ENCODE results near the gene RNF220. TPM values are rescaled to one million over a fixed set of nuclear protein-coding genes. Genes with fewer than 3 reads are reported as not detected.

Gene RNF220
- total RNA-seq, 1 experiment from 2014 or later: 128 TPM

GRCh38 chr1:44436401-44437106 lies 31.5 kb downstream of the RNF220 start (continued):
- TF ChIP-seq FOXP4 (CRISPR knock-in tag; IDR thresholded peaks at IDR 0.05) (no peak), ZNF219 (CRISPR knock-in tag; IDR thresholded peaks at IDR 0.05; ENCODE audit: borderline replicate concordance) (no peak), GTF2I (CRISPR knock-in tag; conservative IDR thresholded peaks at IDR 0.05) (no peak)

- DNase-seq (ENCODE audit: low spot score) (no peak), ATAC-seq (peak; percentile 63; the same call in 1 of the 2 replicates)
- H3K4me3 Mint-ChIP-seq: no peak overlapping the region
- ChIA-PET CTCF (interaction anchor here (1.3 to 4.3 kb wide), 2 partner anchors 59 to 63 kb away, joined by 5 to 23 read pairs; no protein-coding TSS in a partner anchor), POLR2A (no interaction called here)
- H3K36me3 Mint-ChIP-seq: peaks cover 6% of the 10 kb centered on the region; the same call in 1 of the 2 replicates
- peaks cover 38% of the 10 kb centered on the region for H3K4me1 Mint-ChIP-seq
- H3K9me3 Mint-ChIP-seq: no peaks in the 10 kb centered on the region
- TF ChIP-seq SMAD4 (CRISPR knock-in tag; IDR thresholded peaks at IDR 0.05) (no peak), ERG (CRISPR knock-in tag; IDR thresholded peaks at IDR 0.05) (no peak)
- no peak overlapping the region for H3K27ac Mint-ChIP-seq
- no peaks in the 10 kb centered on the region for H3K27me3 Mint-ChIP-seq (ENCODE audit: low read depth)
Measured at GRCh38 chr1:44437107-44437716, 32.2 kb downstream of the RNF220 start.

- no peak for ATAC-seq
- Mint-ChIP-seq H3K4me3 (no peak overlapping the region), H3K4me1 (peaks cover 25% of the 10 kb centered on the region), H3K27ac (no peak overlapping the region), H3K9me3 (no peaks in the 10 kb centered on the region), H3K27me3 (ENCODE audit: low read depth) (no peaks in the 10 kb centered on the region), H3K36me3 (no peaks in the 10 kb centered on the region)
- ChIA-PET CTCF (interaction anchor here (0.9 kb wide), 1 partner anchor 65 kb away, joined by 3 read pairs; no protein-coding TSS in a partner anchor), POLR2A (no interaction called here)
- TF ChIP-seq FOXP1 (CRISPR knock-in tag; IDR thresholded peaks at IDR 0.05; ENCODE audit: borderline replicate concordance): no peak
- no peak for TF ChIP-seq NR3C1 (CRISPR knock-in tag; conservative IDR thresholded peaks at IDR 0.05; ENCODE audit: low read depth)
- DNase-seq (ENCODE audit: low spot score): no peak
Measured at GRCh38 chr1:44442791-44443190, 37.7 kb downstream of the RNF220 start.

- DNase-seq (ENCODE audit: low spot score) (no peak), ATAC-seq (no peak)
- POLR2A ChIA-PET: interaction anchor here (0.5 kb wide), 1 partner anchor 16 kb away, joined by 3 read pairs; no protein-coding TSS in a partner anchor
- Mint-ChIP-seq H3K27ac (no peak overlapping the region), H3K4me1 (peaks cover 9% of the 10 kb centered on the region), H3K4me3 (no peak overlapping the region), H3K27me3 (ENCODE audit: low read depth) (no peaks in the 10 kb centered on the region), H3K9me3 (no peaks in the 10 kb centered on the region), H3K36me3 (no peaks in the 10 kb centered on the region)
- CTCF ChIA-PET: no interaction called here
- no peak for TF ChIP-seq TCF7 (CRISPR knock-in tag; IDR thresholded peaks at IDR 0.05; ENCODE audit: low read depth)
- no peak for TF ChIP-seq SOX15 (CRISPR knock-in tag; IDR thresholded peaks at IDR 0.05)
- no peak for TF ChIP-seq ZBTB21 (CRISPR knock-in tag; IDR thresholded peaks at IDR 0.05; ENCODE audit: borderline replicate concordance)
- no peak for TF ChIP-seq ARID4B (CRISPR knock-in tag; IDR thresholded peaks at IDR 0.05; ENCODE audit: borderline replicate concordance)
- no peak for TF ChIP-seq MXD4 (CRISPR knock-in tag; IDR thresholded peaks at IDR 0.05; ENCODE audit: borderline replicate concordance)
- no peak for TF ChIP-seq ATF6 (CRISPR knock-in tag; IDR thresholded peaks at IDR 0.05)
- no peak for TF ChIP-seq JUN (CRISPR knock-in tag; IDR thresholded peaks at IDR 0.05)
- TF ChIP-seq GRHL2 (CRISPR knock-in tag; IDR thresholded peaks at IDR 0.05; ENCODE audit: insufficient replicate concordance, severe bottlenecking): no peak
Measured at GRCh38 chr1:44447051-44447810, 42.2 kb downstream of the RNF220 start.

All from WTC11 (cell line).